AG10803 (cell line): ENCODE data around the gene FAM81B.

Experiments used
- DNase-seq: peaks from one replicate; pipeline ENCODE4 v3.0.0; 2010; ENCODE audit warnings: low read depth
- H3K4me3 ChIP-seq: 2 replicates; pipeline ENCODE4 v1.5.1; 2011; ENCODE audit warnings: mild to moderate bottlenecking, low read length, control low read depth
- TF ChIP-seq, protein P1 (sequence below): conservative IDR thresholded peaks from 2 replicates; pipeline ENCODE4 v1.5.1; 2011; ENCODE audit warnings: mild to moderate bottlenecking, low read length, control low read depth, inconsistent platforms

The FAM81B gene

DNA sequence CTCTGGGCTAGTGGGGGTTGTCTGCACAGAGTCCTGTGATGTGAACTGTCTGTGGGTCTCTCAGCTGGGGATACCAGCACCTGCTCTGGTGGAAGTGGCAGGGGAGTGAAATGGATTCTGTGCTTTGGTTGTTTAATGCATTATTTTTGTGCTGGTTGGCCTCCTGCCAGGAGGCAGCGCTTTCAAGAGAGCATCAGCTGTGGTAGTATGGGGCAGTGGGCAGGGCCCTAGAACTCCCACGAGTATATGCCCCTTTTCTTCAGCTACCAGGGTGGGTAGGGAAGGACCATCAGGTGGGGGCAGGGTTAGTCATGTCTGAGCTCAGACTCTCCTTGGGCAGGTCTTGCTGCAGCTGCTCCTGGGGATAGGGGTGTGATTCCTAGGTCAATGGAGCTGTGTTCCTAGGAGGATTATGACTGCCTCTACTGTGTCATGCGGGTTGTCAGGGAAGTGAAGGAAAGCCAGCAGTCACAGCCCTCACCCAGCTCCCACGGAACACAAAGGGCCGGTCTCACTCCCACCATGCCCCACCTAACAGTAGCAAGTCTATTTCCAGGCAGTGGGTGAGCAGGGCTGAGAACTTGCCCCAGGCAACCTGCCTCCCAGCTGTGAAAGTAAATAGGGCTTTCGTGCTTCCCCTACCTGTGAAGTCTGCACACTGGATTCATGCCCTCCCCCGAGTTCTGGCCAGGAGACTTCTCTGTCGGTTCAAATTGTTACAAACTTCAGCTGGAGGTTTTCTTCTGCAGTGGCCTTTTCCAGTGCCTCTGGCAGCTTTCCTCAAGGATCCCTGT is 25.7 kb upstream of the FAM81B start:
- DNase-seq: no peak
- H3K4me3 ChIP-seq: no peak overlapping the region
- TF ChIP-seq, protein P1, sequence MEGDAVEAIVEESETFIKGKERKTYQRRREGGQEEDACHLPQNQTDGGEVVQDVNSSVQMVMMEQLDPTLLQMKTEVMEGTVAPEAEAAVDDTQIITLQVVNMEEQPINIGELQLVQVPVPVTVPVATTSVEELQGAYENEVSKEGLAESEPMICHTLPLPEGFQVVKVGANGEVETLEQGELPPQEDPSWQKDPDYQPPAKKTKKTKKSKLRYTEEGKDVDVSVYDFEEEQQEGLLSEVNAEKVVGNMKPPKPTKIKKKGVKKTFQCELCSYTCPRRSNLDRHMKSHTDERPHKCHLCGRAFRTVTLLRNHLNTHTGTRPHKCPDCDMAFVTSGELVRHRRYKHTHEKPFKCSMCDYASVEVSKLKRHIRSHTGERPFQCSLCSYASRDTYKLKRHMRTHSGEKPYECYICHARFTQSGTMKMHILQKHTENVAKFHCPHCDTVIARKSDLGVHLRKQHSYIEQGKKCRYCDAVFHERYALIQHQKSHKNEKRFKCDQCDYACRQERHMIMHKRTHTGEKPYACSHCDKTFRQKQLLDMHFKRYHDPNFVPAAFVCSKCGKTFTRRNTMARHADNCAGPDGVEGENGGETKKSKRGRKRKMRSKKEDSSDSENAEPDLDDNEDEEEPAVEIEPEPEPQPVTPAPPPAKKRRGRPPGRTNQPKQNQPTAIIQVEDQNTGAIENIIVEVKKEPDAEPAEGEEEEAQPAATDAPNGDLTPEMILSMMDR: no peak

DNA sequence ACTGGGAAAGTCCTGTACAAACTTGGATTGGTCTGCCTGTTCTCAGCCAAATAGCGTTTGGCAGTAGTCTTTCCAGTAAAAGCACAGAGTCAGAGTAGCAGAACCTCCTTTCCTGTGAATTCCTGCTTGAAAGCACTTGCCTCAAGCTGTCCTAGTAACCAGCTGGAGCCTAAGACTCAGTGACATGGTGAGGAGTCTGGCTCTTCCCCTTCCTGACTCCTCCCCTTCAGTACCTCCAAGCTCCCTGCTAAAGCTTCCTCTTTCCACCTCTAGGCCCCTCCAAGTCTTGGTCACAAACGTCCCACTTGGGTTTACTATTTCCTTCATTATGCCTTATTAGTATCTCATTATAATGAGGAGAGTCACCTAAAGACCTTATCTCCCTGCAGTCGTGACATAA is 21.4 kb upstream of the FAM81B start:
- TF ChIP-seq, protein P1: no peak
- no peak overlapping the region for H3K4me3 ChIP-seq
- DNase-seq: no peak

DNA sequence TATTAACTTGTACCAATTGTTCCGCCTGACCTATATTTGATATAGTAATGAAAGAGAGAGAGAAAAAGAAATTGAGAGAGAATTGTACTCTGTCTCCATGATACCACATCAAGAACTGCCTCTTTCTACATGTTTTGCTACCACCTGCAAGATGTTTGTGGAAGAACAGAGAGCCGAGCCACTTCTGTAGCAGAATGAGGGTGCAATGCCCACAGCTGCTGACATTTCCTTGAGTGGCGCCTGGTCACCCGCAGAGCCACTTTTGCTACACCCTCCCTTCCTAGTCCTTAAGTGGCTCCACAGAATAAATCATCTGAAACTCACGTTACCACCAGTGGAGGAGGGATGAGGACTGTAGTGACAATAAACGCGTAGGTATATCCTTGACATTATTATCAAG is 17.1 kb upstream of the FAM81B start:
- no peak for DNase-seq
- TF ChIP-seq, protein P1: no peak
- H3K4me3 ChIP-seq: no peak overlapping the region

DNA sequence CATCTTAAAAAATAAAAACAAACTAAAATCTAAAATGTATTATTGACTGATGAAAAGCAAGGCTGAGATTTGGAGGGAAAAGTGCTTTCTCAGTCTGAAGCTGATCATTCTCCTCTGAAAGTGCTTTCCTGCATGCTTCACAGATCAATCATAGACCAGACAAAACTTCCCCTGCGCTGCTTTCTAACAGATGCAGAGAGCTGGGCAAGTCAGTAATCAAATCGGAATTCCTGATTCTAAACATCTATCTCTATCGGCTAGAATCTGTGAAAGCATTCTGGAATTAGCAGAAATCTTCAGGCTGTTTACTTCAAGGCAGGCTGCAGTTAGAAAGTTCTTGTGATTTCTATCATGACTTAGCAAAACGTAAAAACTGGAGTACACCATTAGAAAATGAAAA is 15.6 kb upstream of the FAM81B start:
- DNase-seq: no peak
- TF ChIP-seq, protein P1: no peak
- H3K4me3 ChIP-seq: no peak overlapping the region

DNA sequence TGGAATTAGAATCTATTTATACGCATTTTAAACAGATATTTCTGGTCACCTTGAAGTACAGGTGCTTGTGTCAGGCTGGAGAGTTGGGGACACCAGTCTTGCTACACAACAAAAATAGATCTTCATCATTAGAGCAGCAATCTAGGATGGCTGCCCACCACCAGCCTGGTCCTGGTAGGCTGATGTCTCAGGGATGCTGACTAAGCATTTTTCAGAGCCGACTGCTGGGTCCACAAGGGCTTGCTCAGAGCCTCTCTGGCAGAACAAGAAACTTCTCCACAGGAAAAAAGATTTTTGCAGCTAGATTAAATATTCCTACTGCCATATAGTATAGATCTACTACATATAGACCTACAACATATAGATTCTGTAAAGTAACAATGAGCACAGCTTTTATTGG is 12.0 kb upstream of the FAM81B start:
- no peak for DNase-seq
- TF ChIP-seq, protein P1: no peak
- no peak overlapping the region for H3K4me3 ChIP-seq

DNA sequence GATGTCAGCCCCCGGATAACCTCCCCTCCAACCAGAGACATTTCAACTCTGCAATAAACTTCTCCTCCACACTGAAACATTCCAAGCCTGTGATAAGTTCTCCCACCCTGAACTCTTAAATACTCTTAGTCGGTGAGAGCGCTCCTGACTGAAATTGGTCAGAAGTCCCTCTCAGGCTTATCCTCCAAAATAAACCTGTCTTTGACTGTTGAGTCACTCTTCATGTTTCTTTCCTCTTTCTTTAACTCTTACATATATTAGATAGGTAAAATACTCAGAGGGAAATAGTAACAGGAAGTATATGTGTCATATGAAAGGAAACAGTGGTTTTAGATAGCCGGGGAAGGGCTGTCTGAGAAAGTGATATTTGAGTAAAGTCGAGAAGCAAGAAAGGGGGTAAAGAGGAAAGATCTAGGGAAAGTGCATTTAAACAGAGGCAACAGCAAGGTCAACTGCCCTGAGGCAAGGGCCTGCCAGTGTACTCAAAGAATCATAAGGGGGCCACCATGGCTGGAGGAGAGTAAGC is 11.0 kb upstream of the FAM81B start:
- no peak for DNase-seq
- TF ChIP-seq, protein P1: no peak
- H3K4me3 ChIP-seq: no peak overlapping the region

DNA sequence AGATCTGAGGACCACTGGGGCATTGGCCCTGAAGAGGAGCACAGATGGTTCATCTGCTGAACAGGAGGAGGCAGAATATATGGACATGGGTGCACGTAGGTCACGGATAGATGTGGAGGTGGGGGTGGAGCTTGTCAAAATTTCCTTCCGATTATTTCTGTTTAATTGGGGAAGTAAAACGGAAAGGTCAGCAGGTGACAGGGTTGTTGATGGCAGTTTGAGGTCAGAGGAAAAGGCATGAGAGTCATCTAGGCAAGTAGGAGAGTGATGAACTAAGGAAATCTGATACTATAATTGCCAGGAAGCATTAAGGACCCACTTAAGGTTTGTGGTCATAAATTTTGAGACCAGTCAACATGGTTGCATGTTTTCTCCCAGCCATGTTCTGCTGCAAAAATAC is 8.4 kb upstream of the FAM81B start:
- no peak for DNase-seq
- H3K4me3 ChIP-seq: no peak overlapping the region
- TF ChIP-seq, protein P1: no peak
